NCI-H1092 treated with DMSO at 0.1 percent for 48 hours (cell line): ENCODE results near the gene PNPLA5.
A peak's percentile ranks its signal among the peaks of the same experiment; 100 is the strongest.
"Not testable (repeated sequence)": the region's sequence is repeated elsewhere in the genome, so short reads cannot be mapped to it uniquely, and the experiment has no call there.

ENCODE experiments used
- DNase-seq: peaks from one replicate; lab custom pipeline; 2025; lab: John Stamatoyannopoulos, UW

Gene PNPLA5, protein sequence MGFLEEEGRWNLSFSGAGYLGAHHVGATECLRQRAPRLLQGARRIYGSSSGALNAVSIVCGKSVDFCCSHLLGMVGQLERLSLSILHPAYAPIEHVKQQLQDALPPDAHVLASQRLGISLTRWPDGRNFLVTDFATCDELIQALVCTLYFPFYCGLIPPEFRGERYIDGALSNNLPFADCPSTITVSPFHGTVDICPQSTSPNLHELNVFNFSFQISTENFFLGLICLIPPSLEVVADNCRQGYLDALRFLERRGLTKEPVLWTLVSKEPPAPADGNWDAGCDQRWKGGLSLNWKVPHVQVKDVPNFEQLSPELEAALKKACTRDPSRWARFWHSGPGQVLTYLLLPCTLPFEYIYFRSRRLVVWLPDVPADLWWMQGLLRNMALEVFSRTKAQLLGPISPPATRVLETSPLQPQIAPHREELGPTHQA

GRCh38 chr22:43891360-43892182, at the start of gene PNPLA5:
TSS of gene PNPLA5 (minus strand) at chr22:43892013. CDS start at chr22:43891880, 133 bp downstream.
- no peak for DNase-seq

DNA sequence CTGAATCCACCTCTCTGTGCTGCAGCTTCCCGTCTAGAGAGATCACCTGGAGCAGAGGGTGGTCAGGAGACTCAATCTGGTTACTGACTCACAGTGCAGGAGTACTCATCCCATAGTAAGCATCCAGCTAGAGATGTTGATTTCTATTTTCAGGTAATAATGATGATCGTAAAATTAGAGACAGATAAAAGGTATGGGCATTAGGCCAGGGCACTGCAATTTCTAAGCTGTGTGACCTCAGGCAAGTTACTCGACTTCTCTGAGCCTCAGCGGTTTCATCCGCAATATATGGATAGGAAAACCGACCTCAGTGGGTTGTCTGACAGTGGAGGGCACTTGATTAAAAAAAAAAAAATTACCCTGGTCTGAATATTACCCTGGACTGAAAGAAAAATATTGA, 49.6 kb upstream of the PNPLA5 start:
- no peak for DNase-seq

DNA sequence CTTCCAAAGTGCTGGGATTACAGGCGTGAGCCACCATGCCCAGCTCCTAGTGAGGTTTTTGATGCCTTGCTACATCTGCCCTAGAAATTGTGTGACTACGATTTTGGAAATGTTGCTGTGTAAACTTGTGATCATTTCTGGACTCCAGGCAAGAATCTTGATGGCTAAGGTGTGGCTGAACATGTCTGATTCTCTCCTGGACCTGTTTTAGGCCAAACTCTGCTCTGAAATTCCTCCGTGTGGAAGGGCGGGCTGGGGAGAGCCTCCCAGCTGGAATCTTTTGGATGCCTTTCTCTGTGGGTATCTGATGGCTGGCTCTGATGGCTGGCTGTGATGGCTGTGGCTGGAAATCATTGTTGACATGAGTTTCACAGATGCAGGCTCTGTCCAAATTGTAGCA, 40.0 kb upstream of the PNPLA5 start:
- no peak for DNase-seq

DNA sequence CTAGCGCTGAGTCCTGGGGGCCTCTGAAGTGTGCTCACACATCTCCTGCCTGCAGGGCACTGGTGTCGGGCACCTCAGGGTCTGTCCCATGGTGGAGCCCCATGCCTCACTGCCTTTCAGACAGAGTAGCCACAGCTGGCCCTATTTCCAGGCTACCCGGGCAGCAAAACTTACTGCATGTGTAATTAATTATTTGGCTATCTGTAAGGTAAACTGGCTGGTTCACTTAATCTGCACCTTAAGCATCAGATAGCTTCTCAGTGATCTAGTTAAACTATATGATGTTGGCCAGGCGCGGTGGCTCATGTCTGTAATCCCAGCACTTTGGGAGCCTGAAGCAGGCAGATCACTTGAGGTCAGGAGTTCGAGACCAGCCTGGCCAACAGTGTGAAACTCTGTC, 37.1 kb upstream of the PNPLA5 start:
- no peak for DNase-seq

- DNase-seq, result no peak
Observed at GRCh38 chr22:43928468-43928867, 36.7 kb upstream of the PNPLA5 start.

DNA sequence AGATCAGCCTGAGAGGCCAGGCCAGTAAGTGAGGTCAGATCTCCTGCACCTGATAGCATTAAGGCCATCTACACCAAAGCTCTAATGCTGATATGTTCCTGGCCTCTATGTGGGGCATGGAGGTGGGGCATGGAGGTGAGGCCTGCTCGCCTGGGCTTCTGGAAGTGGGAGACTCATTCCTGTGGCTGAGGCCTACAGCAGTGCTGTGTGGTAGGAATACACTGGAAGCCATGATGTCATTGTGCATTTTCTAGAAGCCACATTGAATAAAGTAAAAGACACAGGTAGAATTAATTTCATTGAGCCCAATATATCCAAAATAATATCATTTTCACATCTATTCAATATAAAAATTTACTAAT, 34.5 kb upstream of the PNPLA5 start:
- DNase-seq, result no peak

- DNase-seq, result no peak
Observed at GRCh38 chr22:43925433-43926348, 33.9 kb upstream of the PNPLA5 start.

DNA sequence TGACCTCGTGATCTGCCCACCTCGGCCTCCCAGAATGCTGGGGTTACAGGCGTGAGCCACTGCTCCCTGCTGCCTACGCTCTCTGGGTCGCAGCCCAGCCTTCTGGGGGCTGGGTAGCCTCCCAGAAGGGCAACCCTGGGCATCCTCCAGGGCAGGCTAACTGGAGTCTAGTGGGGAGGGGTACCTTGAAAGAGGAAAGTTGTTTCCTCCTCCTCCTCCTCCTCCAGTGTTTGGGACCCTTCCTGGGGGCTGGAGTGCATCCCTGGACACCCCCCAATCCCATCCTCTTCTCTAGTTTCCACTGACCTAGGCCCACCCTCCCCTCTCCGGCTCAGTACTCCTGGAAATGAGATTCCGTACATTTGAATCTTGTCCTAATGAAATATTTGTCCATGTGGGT, 33.1 kb upstream of the PNPLA5 start:
- no peak for DNase-seq

- DNase-seq, result peak; percentile 37
Observed at GRCh38 chr22:43923631-43924464, 32.0 kb upstream of the PNPLA5 start, which contains the start of gene PNPLA3. TSS of gene PNPLA3 (plus strand) at chr22:43923805. CDS start at chr22:43923912, 107 bp downstream.

DNA sequence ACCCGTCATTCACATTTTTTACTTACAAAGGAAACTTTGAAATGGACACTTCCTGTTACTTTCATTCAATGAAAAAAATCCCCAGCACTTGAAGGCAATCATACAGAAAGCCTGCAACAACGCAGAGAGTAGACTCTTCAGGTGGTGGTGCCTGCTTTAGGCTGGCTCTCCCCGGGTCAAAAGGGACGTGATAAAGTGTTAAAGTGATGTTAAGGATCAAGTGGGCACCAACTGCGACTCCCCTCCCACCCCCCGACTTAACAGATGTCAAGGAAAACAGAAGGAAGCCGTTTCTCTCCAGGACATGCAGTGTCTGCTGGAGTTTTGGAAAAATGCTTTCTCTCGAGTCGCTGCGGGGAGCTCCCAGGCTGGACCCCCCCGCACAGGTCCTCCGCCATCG, 31.4 kb upstream of the PNPLA5 start:
- no peak for DNase-seq

- no peak for DNase-seq
Observed at GRCh38 chr22:43922123-43922522, 30.3 kb upstream of the PNPLA5 start.

- DNase-seq, result no peak
Observed at GRCh38 chr22:43921370-43921769, 29.6 kb upstream of the PNPLA5 start.

- no peak for DNase-seq
Observed at GRCh38 chr22:43919106-43919973, 27.5 kb upstream of the PNPLA5 start.

DNA sequence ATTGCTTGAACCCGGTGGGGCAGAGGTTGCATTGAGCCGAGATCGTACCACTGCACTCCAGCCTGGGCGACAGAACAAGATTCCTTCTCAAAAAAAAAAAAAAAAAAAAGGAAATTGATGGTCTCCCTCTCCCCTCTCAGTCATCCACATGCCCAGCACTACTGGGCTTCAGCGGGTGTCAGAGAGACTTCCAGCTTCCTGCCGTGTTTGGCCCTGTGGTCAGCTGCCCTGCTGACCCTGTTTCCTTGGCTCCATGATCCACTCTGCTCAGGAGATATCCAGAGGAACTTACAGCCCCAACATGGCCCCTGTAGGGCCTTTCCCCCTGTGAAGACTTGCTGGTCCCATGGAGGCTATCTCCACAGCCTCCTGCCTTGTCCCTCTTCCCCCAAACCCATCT, 25.7 kb upstream of the PNPLA5 start:
- no peak for DNase-seq

GRCh38 chr22:43911351-43911750, 19.5 kb upstream of the PNPLA5 start:
- DNase-seq, result no peak

GRCh38 chr22:43910178-43910695, 18.4 kb upstream of the PNPLA5 start:
- DNase-seq, result no peak

DNA sequence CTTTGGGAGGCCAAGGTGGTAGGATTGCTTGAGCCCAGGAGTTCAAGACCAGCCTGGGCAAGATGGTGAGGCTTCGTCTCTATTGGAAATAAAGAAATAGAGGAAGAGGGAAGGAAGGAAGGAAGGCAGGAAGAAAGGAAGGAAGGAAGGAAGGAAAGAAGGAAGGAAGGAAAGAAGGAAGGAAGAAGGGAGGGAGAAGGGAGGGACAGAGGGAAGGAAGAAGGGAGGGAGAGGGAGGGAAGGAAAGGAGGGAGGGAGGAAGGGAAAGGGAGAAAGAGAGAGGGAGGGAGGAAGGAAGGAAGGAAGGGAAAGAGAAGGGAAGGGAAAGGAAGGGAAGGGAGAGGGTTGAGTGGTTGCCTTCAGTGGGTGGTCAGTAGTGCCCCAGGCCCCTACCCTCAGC, 17.9 kb upstream of the PNPLA5 start:
- no peak for DNase-seq

DNA sequence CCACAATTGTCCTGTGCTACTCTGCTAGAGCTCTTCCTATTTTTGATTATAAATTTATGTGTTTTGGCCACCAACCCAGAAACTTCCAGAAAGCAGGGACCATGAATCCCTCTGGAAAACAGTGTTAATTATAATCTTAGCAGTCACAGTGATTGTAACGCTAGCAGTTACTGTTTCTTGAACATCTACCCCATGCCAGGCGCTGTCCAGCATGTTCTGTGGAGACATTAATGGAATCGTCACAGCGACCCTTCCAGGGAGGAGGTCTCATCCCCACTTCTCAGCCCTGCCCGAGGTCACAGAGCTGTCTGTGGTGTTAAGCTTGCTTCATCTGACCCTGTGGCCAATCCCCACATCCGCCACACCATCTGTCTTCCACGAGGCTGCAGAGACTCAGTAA, 13.9 kb upstream of the PNPLA5 start:
- no peak for DNase-seq

DNA sequence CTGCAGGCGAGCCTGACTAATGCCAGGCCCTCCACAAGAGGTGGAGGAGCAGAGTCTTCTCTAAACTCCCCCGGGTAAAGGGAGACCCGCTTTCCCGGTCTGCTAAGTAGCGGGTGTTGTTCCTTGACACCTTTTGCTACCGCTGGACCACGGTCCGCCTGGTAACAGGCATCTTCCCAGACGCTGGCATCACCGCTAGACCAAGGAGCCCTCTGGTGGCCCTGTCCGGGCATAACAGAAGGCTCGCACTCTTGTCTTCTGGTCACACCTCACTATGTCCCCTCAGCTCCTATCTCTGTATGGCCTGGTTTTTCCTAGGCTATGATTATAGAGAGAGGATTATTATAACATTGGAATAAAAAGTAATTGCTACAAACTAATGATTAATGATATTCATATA, 12.6 kb upstream of the PNPLA5 start:
- not testable (repeated sequence) for DNase-seq

DNA sequence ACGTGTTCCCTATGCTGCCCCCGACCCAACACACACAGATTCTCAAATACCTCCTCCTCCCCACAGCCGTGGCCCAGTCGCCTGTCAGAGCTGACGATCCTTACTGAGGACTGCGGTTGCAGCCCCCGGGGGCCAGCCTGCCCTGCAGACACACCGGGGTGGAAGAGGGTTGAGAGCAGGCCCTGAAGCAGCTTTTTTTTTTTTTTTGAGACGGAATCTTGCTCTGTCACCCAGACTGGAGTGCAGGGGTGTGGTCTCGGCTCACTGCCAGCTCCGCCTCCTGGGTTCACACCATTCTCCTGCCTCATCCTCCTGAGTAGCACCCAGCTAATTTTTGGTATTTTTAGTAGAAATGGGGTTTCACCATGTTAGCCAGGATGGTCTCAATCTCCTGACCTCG, 11.2 kb upstream of the PNPLA5 start:
- DNase-seq, result not testable (repeated sequence)
